OCI-LY7 (cell line): ENCODE results near the gene EXOG. TPM values are rescaled to one million over a fixed set of nuclear protein-coding genes. Genes with fewer than 3 reads are reported as not detected.

Source experiments
- BruUV-seq: library from RNA; stranded (reverse); fragments of 400-500 nt; replicated peaks from 2 replicates; lab custom pipeline; 2021; lab: Mats Ljungman, UMichigan
- CTCF ChIA-PET: fragments of 300-600 bp; sonication (Branson Sonifier 250); formaldehyde crosslinking; loops from one replicate; lab custom pipeline; 2022; ENCODE audit warnings: antibody characterized with exemption; ENCODE audit not compliant: unreplicated experiment; lab: Charles Lee
- POLR2A ChIA-PET: fragments of 300-600 bp; sonication (Branson Sonifier 250); formaldehyde crosslinking; loops from one replicate; lab custom pipeline; 2022; ENCODE audit warnings: antibody characterized with exemption; lab: Charles Lee
- DNase-seq: peaks from one replicate; pipeline ENCODE4 v3.0.0-alpha.2; 2015; ENCODE audit warnings: low spot score
- H2AFZ ChIP-seq: fragments of 200-600 bp; sonication (generic), shearing (Covaris generic); 2 replicates; pipeline ENCODE4 v1.6.1; 2014; ENCODE audit warnings: mild to moderate bottlenecking, antibody characterized with exemption, low read length, moderate library complexity
- H3K27ac ChIP-seq: fragments of 200-600 bp; sonication (generic); 2 replicates; pipeline ENCODE4 v1.5.1; 2014; ENCODE audit warnings: mixed run types, low read depth, mild to moderate bottlenecking, moderate library complexity, low read length, inconsistent platforms; ENCODE audit not compliant: poor library complexity, severe bottlenecking
- H3K36me3 ChIP-seq: fragments of 200-600 bp; sonication (generic); 2 replicates; pipeline ENCODE4 v1.6.1; 2014; ENCODE audit warnings: mild to moderate bottlenecking, antibody characterized with exemption, low read length, moderate library complexity, mixed read lengths; ENCODE audit not compliant: insufficient read depth
- H3K4me1 ChIP-seq: fragments of 200-600 bp; sonication (generic); 2 replicates; pipeline ENCODE4 v1.5.1; 2014; ENCODE audit warnings: mild to moderate bottlenecking, low read length; ENCODE audit not compliant: insufficient read depth, poor library complexity, severe bottlenecking
- H3K4me2 ChIP-seq: fragments of 200-600 bp; sonication (generic); 2 replicates; pipeline ENCODE4 v1.6.1; 2014; ENCODE audit warnings: mild to moderate bottlenecking, low read length
- H3K4me3 ChIP-seq: fragments of 200-600 bp; sonication (generic); 2 replicates; pipeline ENCODE4 v1.5.1; 2014; ENCODE audit warnings: mild to moderate bottlenecking, low read depth, low read length; ENCODE audit not compliant: poor library complexity, severe bottlenecking
- H3K79me2 ChIP-seq: fragments of 200-600 bp; sonication (generic); 2 replicates; pipeline ENCODE4 v1.6.1; 2016; ENCODE audit warnings: low read depth, mild to moderate bottlenecking, low read length, moderate library complexity, mixed read lengths; ENCODE audit not compliant: insufficient read depth
- H3K9me2 ChIP-seq: fragments of 200-600 bp; sonication (generic); 2 replicates; pipeline ENCODE4 v1.6.1; 2016; ENCODE audit warnings: mild to moderate bottlenecking, low read length, mixed read lengths; ENCODE audit not compliant: insufficient read depth
- H3K9me3 ChIP-seq: fragments of 200-600 bp; sonication (generic); 2 replicates; pipeline ENCODE4 v1.6.1; 2014; ENCODE audit warnings: mild to moderate bottlenecking, mixed run types, low read length, mixed read lengths
- H4K20me1 ChIP-seq: fragments of 200-600 bp; sonication (generic); 2 replicates; pipeline ENCODE4 v1.6.1; 2014; ENCODE audit warnings: mild to moderate bottlenecking, antibody characterized with exemption, low read length, moderate library complexity, mixed read lengths; ENCODE audit not compliant: insufficient read depth
- CTCF ChIP-seq: fragments of 200-600 bp; sonication (generic); conservative IDR thresholded peaks from 2 replicates; pipeline ENCODE4 v1.5.1; 2014; ENCODE audit warnings: mild to moderate bottlenecking, antibody characterized with exemption, low read length, moderate library complexity, mixed read lengths
- EZH2phosphoT487 ChIP-seq: fragments of 200-600 bp; sonication (generic); IDR thresholded peaks from 2 replicates; pipeline ENCODE4 v1.6.1; 2018; ENCODE audit warnings: low read depth, borderline replicate concordance, mild to moderate bottlenecking, mixed run types, antibody characterized with exemption, low read length, moderate library complexity, mixed read lengths
- intact Hi-C: fragments of 100-400 bp; cut with micrococcal nuclease; formaldehyde crosslinking; loops from one replicate; pipeline ENCODE4 v1.10.0; 2022; ENCODE audit not compliant: unreplicated experiment
- total RNA-seq, 2 experiments: library from RNA; depleted of rRNA in 1 of 2; stranded (reverse); fragments of >200 nt in 1 of 2; shearing (Covaris generic) in 1 of 2; gene quantifications; 2 replicates each; pipeline ENCODE4 v1.2.3, GENCODE V29; 2014 to 2022

The EXOG gene
- total RNA-seq, 2 experiments from 2014 or later: 30.7 to 41.2 TPM

- Histone ChIP-seq H3K79me2 (peaks cover 15% of the 10 kb centered on the region; the same call in 1 of the 2 replicates), H4K20me1 (no peaks in the 10 kb centered on the region), H3K4me2 (no peak overlapping the region), H2AFZ (no peak overlapping the region), H3K36me3 (peaks cover 6% of the 10 kb centered on the region), H3K4me1 (peaks cover 13% of the 10 kb centered on the region), H3K9me2 (no peaks in the 10 kb centered on the region), H3K9me3 (no peaks in the 10 kb centered on the region), H3K4me3 (no peak overlapping the region), H3K27ac (no peak overlapping the region)
- intact Hi-C loops: no loop called here
- DNase-seq: no peak
- TF ChIP-seq CTCF (no peak), EZH2phosphoT487 (no peak)
- ChIA-PET CTCF (no interaction called here), POLR2A (no interaction called here)
- BruUV-seq: no TSS peak
These were observed 3.1 kb upstream of the EXOG start for GRCh38 chr3:38493031-38493430.

GRCh38 chr3:38497031-38497430 is 891 bp downstream of the EXOG start:
- Histone ChIP-seq H3K9me2 (no peaks in the 10 kb centered on the region), H3K9me3 (no peaks in the 10 kb centered on the region), H3K4me3 (peak overlapping the region; percentile 77), H3K79me2 (peaks cover 16% of the 10 kb centered on the region; the same call in 1 of the 2 replicates), H3K36me3 (peaks cover 41% of the 10 kb centered on the region), H3K4me1 (peaks cover 13% of the 10 kb centered on the region), H3K4me2 (peak overlapping the region; percentile 88), H4K20me1 (no peaks in the 10 kb centered on the region), H2AFZ (peak overlapping the region; percentile 88), H3K27ac (peak overlapping the region; percentile 59)
- ChIA-PET POLR2A (interaction anchor here (0.6 to 1.6 kb wide), 17 partner anchors 9 to 1733 kb away, joined by 3 to 9 read pairs (median 4); no protein-coding TSS in a partner anchor), CTCF (interaction anchor here (1.0 to 1.1 kb wide), 3 partner anchors 14 to 655 kb away, joined by 3 to 4 read pairs (median 4); no protein-coding TSS in a partner anchor)
- intact Hi-C loops: no loop called here
- DNase-seq: peak; percentile 12
- no peak for TF ChIP-seq EZH2phosphoT487
- no peak for TF ChIP-seq CTCF
- BruUV-seq: no TSS peak

- BruUV-seq: no TSS peak
- no peak overlapping the region for H3K4me2 ChIP-seq
- H3K9me3 ChIP-seq: no peaks in the 10 kb centered on the region
- no peak overlapping the region for H3K27ac ChIP-seq
- no peaks in the 10 kb centered on the region for H3K9me2 ChIP-seq
- no peak overlapping the region for H3K4me3 ChIP-seq
- no peak for TF ChIP-seq CTCF
- no peak for TF ChIP-seq EZH2phosphoT487
- CTCF ChIA-PET: no interaction called here
- intact Hi-C loops: no loop called here
- POLR2A ChIA-PET: interaction anchor here (0.6 to 2.2 kb wide), 4 partner anchors 10 to 258 kb away, joined by 3 to 6 read pairs (median 3); no protein-coding TSS in a partner anchor
- no peaks in the 10 kb centered on the region for H4K20me1 ChIP-seq
- H3K4me1 ChIP-seq: peaks cover 11% of the 10 kb centered on the region
- H2AFZ ChIP-seq: no peak overlapping the region
- DNase-seq: no peak
- peaks cover 73% of the 10 kb centered on the region for H3K36me3 ChIP-seq
- peaks cover 16% of the 10 kb centered on the region; the same call in 1 of the 2 replicates for H3K79me2 ChIP-seq
These were observed 4.7 kb downstream of the EXOG start for GRCh38 chr3:38500688-38501417.
